IMR-90 (cell line): ENCODE data around the gene RHBDF2. TPM values are rescaled to one million over a fixed set of nuclear protein-coding genes. Genes with fewer than 3 reads are reported as not detected.

Experiments used
- ATAC-seq: fragments of 200-7000 bp; cut with Tn5 transposase; 2 replicates; pipeline ENCODE4 v1.9.1; 2020; ENCODE audit warnings: low read depth, mild to moderate bottlenecking, moderate library complexity
- BruUV-seq: library from RNA; stranded (reverse); fragments of 400-500 nt; replicated peaks from 2 replicates; lab custom pipeline; 2021; lab: Mats Ljungman, UMichigan
- CTCF ChIA-PET: fragments of 300-600 bp; formaldehyde crosslinking; extraction: SDS; loops from one replicate; lab custom pipeline; 2021; ENCODE audit warnings: antibody characterized with exemption; lab: Yijun Ruan, JAX
- POLR2A ChIA-PET: fragments of 300-600 bp; sonication (Branson Sonifier 250); formaldehyde crosslinking; loops from one replicate; lab custom pipeline; 2022; ENCODE audit warnings: antibody characterized with exemption; ENCODE audit not compliant: unreplicated experiment; lab: Charles Lee
- DNase-seq: peaks from one replicate; pipeline ENCODE4 v3.0.0; 2013
- H2AFZ ChIP-seq: replicated peaks from 2 replicates; pipeline ENCODE3; 2013; ENCODE audit warnings: low read length, mild to moderate bottlenecking; ENCODE audit not compliant: poor library complexity
- H2AK5ac ChIP-seq: 2 replicates; pipeline ENCODE4 v1.6.1; 2013; ENCODE audit warnings: low read depth, low read length, inconsistent platforms
- H2AK9ac ChIP-seq: replicated peaks from 2 replicates; pipeline ENCODE3; 2013; ENCODE audit warnings: mild to moderate bottlenecking, low read depth, low read length, moderate library complexity; ENCODE audit not compliant: poor library complexity
- H2BK120ac ChIP-seq: 2 replicates; pipeline ENCODE4 v1.6.1; 2013; ENCODE audit warnings: low read depth, low read length, inconsistent platforms
- H2BK15ac ChIP-seq: 3 replicates; pipeline ENCODE4 v1.6.1; 2013; ENCODE audit warnings: low read depth, low read length, inconsistent platforms
- H2BK20ac ChIP-seq: 2 replicates; pipeline ENCODE4 v1.6.1; 2013; ENCODE audit warnings: low read depth, mild to moderate bottlenecking, inconsistent platforms, low read length, moderate library complexity
- H2BK5ac ChIP-seq: 2 replicates; pipeline ENCODE4 v1.6.1; 2013; ENCODE audit warnings: mild to moderate bottlenecking, low read depth, low read length, inconsistent platforms; ENCODE audit not compliant: poor library complexity, severe bottlenecking
- H3K14ac ChIP-seq: replicated peaks from 2 replicates; pipeline ENCODE4 v1.6.1; 2013; ENCODE audit warnings: low read depth, low read length, inconsistent platforms
- H3K18ac ChIP-seq: 2 replicates; pipeline ENCODE4 v1.6.1; 2013; ENCODE audit warnings: low read depth, low read length, control low read depth
- H3K23ac ChIP-seq: 2 replicates; pipeline ENCODE4 v1.6.1; 2013; ENCODE audit warnings: low read depth, low read length, inconsistent platforms
- H3K27ac ChIP-seq: 2 replicates; pipeline ENCODE4 v1.5.1; 2013; ENCODE audit warnings: mild to moderate bottlenecking, control low read depth, low read length; ENCODE audit not compliant: insufficient read depth
- H3K27me3 ChIP-seq: 2 replicates; pipeline ENCODE4 v1.6.1; 2013; ENCODE audit warnings: low read length; ENCODE audit not compliant: control insufficient read depth, insufficient read depth
- H3K36me3 ChIP-seq: 2 replicates; pipeline ENCODE4 v1.6.1; 2013; ENCODE audit warnings: low read length, mixed read lengths; ENCODE audit not compliant: control insufficient read depth, insufficient read depth
- H3K4ac ChIP-seq: 2 replicates; pipeline ENCODE4 v1.6.1; 2013; ENCODE audit warnings: low read depth, low read length, inconsistent platforms
- H3K4me1 ChIP-seq: 2 replicates; pipeline ENCODE4 v1.6.1; 2013; ENCODE audit warnings: low read length, mixed read lengths; ENCODE audit not compliant: control insufficient read depth, insufficient read depth
- H3K4me2 ChIP-seq: 2 replicates; pipeline ENCODE4 v1.6.1; 2013; ENCODE audit warnings: low read depth, mild to moderate bottlenecking, control low read depth, low read length, moderate library complexity
- H3K4me3 ChIP-seq: 2 replicates; pipeline ENCODE4 v1.5.1; 2013; ENCODE audit warnings: low read depth, mild to moderate bottlenecking, control low read depth, low read length, moderate library complexity; ENCODE audit not compliant: insufficient read depth
- H3K56ac ChIP-seq: 2 replicates; pipeline ENCODE4 v1.6.1; 2013; ENCODE audit warnings: low read length, inconsistent platforms; ENCODE audit not compliant: insufficient read depth; ENCODE audit errors: extremely low read depth
- H3K79me1 ChIP-seq, 2 experiments: 2 replicates each; pipeline ENCODE4 v1.6.1; 2013; ENCODE audit warnings: low read length in 2 of 2, inconsistent platforms in 1 of 2, low read depth in 1 of 2
- H3K9ac ChIP-seq: 2 replicates; pipeline ENCODE4 v1.6.1; 2013; ENCODE audit warnings: low read depth, low read length, control low read depth
- H3K9me1 ChIP-seq: 2 replicates; pipeline ENCODE4 v1.6.1; 2013; ENCODE audit warnings: low read length, inconsistent platforms; ENCODE audit not compliant: insufficient read depth
- H3K9me3 ChIP-seq: 2 replicates; pipeline ENCODE4 v1.6.1; 2013; ENCODE audit warnings: low read length; ENCODE audit not compliant: control insufficient read depth, insufficient read depth
- H4K20me1 ChIP-seq: 2 replicates; pipeline ENCODE4 v1.6.1; 2013; ENCODE audit warnings: low read length, inconsistent platforms; ENCODE audit not compliant: insufficient read depth
- H4K5ac ChIP-seq: 2 replicates; pipeline ENCODE4 v1.6.1; 2013; ENCODE audit warnings: mild to moderate bottlenecking, low read depth, low read length, control low read depth
- H4K8ac ChIP-seq, 2 experiments: 2 replicates each; pipeline ENCODE4 v1.6.1; 2013; ENCODE audit warnings: low read depth in 2 of 2, low read length in 2 of 2, control low read depth in 1 of 2, inconsistent platforms in 1 of 2
- H4K91ac ChIP-seq: 2 replicates; pipeline ENCODE4 v1.6.1; 2013; ENCODE audit warnings: low read depth, low read length, inconsistent platforms; ENCODE audit not compliant: insufficient read depth
- BHLHE40 ChIP-seq: fragments of 150-350 bp; IDR thresholded peaks from 2 replicates; pipeline ENCODE4 v1.6.1; 2016; ENCODE audit warnings: mild to moderate bottlenecking, low read depth, low read length
- CEBPB ChIP-seq: IDR thresholded peaks from 2 replicates; pipeline ENCODE4 v1.6.1; 2012; ENCODE audit warnings: low read depth, low read length, improper control_type of control experiment
- CHD1 ChIP-seq: IDR thresholded peaks from 2 replicates; pipeline ENCODE4 v1.6.1; 2012; ENCODE audit warnings: low read depth, low read length, improper control_type of control experiment
- CTCF ChIP-seq: conservative IDR thresholded peaks from 2 replicates; pipeline ENCODE4 v1.5.1; 2012; ENCODE audit warnings: mild to moderate bottlenecking, low read depth, low read length, improper control_type of control experiment
- ELK1 ChIP-seq: fragments of 150-350 bp; IDR thresholded peaks from 2 replicates; pipeline ENCODE4 v1.6.1; 2016; ENCODE audit warnings: low read depth, mild to moderate bottlenecking, low read length, moderate library complexity, borderline replicate concordance
- FOS ChIP-seq: fragments of 150-350 bp; IDR thresholded peaks from 2 replicates; pipeline ENCODE4 v1.6.1; 2016; ENCODE audit warnings: low read depth, low read length
- MAFK ChIP-seq: IDR thresholded peaks from 2 replicates; pipeline ENCODE4 v1.6.1; 2012; ENCODE audit warnings: low read depth, low read length, improper control_type of control experiment
- MAZ ChIP-seq: IDR thresholded peaks from 2 replicates; pipeline ENCODE4 v1.6.1; 2012; ENCODE audit warnings: low read depth, mild to moderate bottlenecking, low read length, improper control_type of control experiment, moderate library complexity, borderline replicate concordance
- MXI1 ChIP-seq: IDR thresholded peaks from 2 replicates; pipeline ENCODE4 v1.6.1; 2012; ENCODE audit warnings: low read depth, mild to moderate bottlenecking, low read length, moderate library complexity, borderline replicate concordance
- NFE2L2 ChIP-seq: fragments of 150-350 bp; IDR thresholded peaks from 2 replicates; pipeline ENCODE4 v1.6.1; 2016; ENCODE audit warnings: low read depth, mild to moderate bottlenecking, low read length
- POLR2A ChIP-seq: IDR thresholded peaks from 2 replicates; pipeline ENCODE4 v1.6.1; 2012; ENCODE audit warnings: mild to moderate bottlenecking, low read depth, low read length
- RAD21 ChIP-seq: IDR thresholded peaks from 2 replicates; pipeline ENCODE4 v1.6.1; 2012; ENCODE audit warnings: low read length, improper control_type of control experiment
- RCOR1 ChIP-seq: IDR thresholded peaks from 2 replicates; pipeline ENCODE4 v1.6.1; 2012; ENCODE audit warnings: mild to moderate bottlenecking, low read length, improper control_type of control experiment; ENCODE audit not compliant: insufficient replicate concordance
- RFX5 ChIP-seq: IDR thresholded peaks from 2 replicates; pipeline ENCODE4 v1.8.0; 2012; ENCODE audit warnings: low read depth, mild to moderate bottlenecking, low read length, moderate library complexity
- SMC3 ChIP-seq: fragments of 150-350 bp; IDR thresholded peaks from 2 replicates; pipeline ENCODE4 v1.6.1; 2016; ENCODE audit warnings: low read depth, mild to moderate bottlenecking, antibody characterized with exemption, low read length, moderate library complexity
- USF2 ChIP-seq: fragments of 150-350 bp; IDR thresholded peaks from 2 replicates; pipeline ENCODE4 v1.6.1; 2017; ENCODE audit warnings: mild to moderate bottlenecking, antibody characterized with exemption, low read length, low read depth
- WGBS, 2 experiments: methylation state at CpG; one replicate each; pipeline versions ENCODE4 v1.1.5 to v1.1.7; 2013; ENCODE audit warnings: missing lambda C conversion rate in 2 of 2; ENCODE audit not compliant: insufficient read length in 1 of 2; ENCODE audit errors: extremely low coverage in 2 of 2; 5-methylcytosine and 5-hydroxymethylcytosine counted together
- dilution Hi-C: fragments of 300-500 bp; cut with HindIII; formaldehyde crosslinking; loops from one replicate; pipeline ENCODE4 v1.14.3; 2018; ENCODE audit warnings: low sequenced_read_pairs; ENCODE audit not compliant: unreplicated experiment
- in situ Hi-C: fragments of 300-500 bp; cut with MboI; formaldehyde crosslinking; loops from 3 replicates; pipeline ENCODE4 v1.14.3; 2019; ENCODE audit warnings: low sequenced_read_pairs, inconsistent platforms, mixed read lengths
- intact Hi-C: fragments of 100-400 bp; cut with micrococcal nuclease; formaldehyde crosslinking; loops from 2 replicates; pipeline ENCODE4 v1.10.0; 2022
- polyA plus RNA-seq, 3 experiments: library from polyadenylated mRNA; depleted of rRNA; stranded (reverse); fragments of >200 nt; gene quantifications; 2 replicates each; pipeline ENCODE4 v1.2.3, GENCODE V29; 2012; ENCODE audit warnings: low replicate concordance in 1 of 3
- total RNA-seq: library from RNA; depleted of rRNA; stranded (reverse); fragments of >200 nt; gene quantifications from 2 replicates; pipeline ENCODE4 v1.2.3, GENCODE V29; 2012

The RHBDF2 gene
- total and polyA plus RNA-seq, 2 of the 4 experiments (the other 2 are of a cell fraction) = 1.3 to 8.3 TPM

- Histone ChIP-seq H3K4ac (no peak overlapping the region), H3K9ac (no peak overlapping the region), H4K5ac (no peak overlapping the region), H3K9me1 (no peaks in the 10 kb centered on the region), H3K56ac (no peak overlapping the region), H3K14ac (no peak overlapping the region), H2AK5ac (no peak overlapping the region), H2BK5ac (no peak overlapping the region), H4K20me1 (no peaks in the 10 kb centered on the region), H2AFZ (no peak overlapping the region), H3K36me3 (no peaks in the 10 kb centered on the region; the same call in 1 of the 2 replicates), H4K91ac (no peak overlapping the region), H3K4me3 (no peak overlapping the region), H3K79me1 (no peaks in the 10 kb centered on the region), H3K4me1 (peaks cover 2% of the 10 kb centered on the region; the same call in 1 of the 2 replicates), H2BK120ac (no peak overlapping the region), H2AK9ac (no peak overlapping the region), H3K27me3 (0 out of 2 replicates have a peak, but pooled peaks cover 5% of the 10 kb centered on the region), H4K8ac (no peak overlapping the region), H3K27ac (no peak overlapping the region), H3K23ac (no peak overlapping the region), H3K9me3 (no peaks in the 10 kb centered on the region), H2BK20ac (no peak overlapping the region), H2BK15ac (no peak overlapping the region), H3K18ac (no peak overlapping the region), H3K4me2 (no peak overlapping the region)
- intact Hi-C loops (no loop called here), dilution Hi-C loops (no loop called here), in situ Hi-C loops (loop anchor here (5.0 kb wide), 1 partner anchor 39 kb away; no protein-coding TSS in a partner anchor)
- DNase-seq (no peak), ATAC-seq (no peak)
- CTCF ChIA-PET = no interaction called here
- BruUV-seq = no TSS peak
- TF ChIP-seq USF2 (no peak), ELK1 (no peak), SMC3 (no peak), MAZ (no peak), POLR2A (no peak), MXI1 (no peak), MAFK (no peak), CHD1 (no peak), CTCF (no peak), RAD21 (no peak), RCOR1 (no peak), NFE2L2 (no peak), BHLHE40 (no peak), RFX5 (no peak), FOS (no peak), CEBPB (no peak)
- WGBS, 2 experiments = 93% methylated on average over 10 of the region's 14 CpGs; no CpG with 5 or more reads in 1 of the 2 experiments
- POLR2A ChIA-PET = no interaction called here
Observed at GRCh38 chr17:76468634-76469010, 32.6 kb downstream of the RHBDF2 start.
